GM12892 (cell line): Measurements from ENCODE around the gene FAM53A. TPM values are rescaled to one million over a fixed set of nuclear protein-coding genes. Genes with fewer than 3 reads are reported as not detected.

Experiments
- DNase-seq: peaks from one replicate; pipeline ENCODE4 v3.0.0; 2011; ENCODE audit not compliant: insufficient read length
- FAIRE-seq: peaks from 2 replicates; lab custom pipeline; 2011; peaks lifted over from hg19 to GRCh38; lab: Jason Lieb, UNC
- POLR2A ChIP-seq: IDR thresholded peaks from 2 replicates; pipeline ENCODE4 v1.6.1; 2011; ENCODE audit warnings: low read depth, low read length, control low read depth
- POLR2AphosphoS5 ChIP-seq: IDR thresholded peaks from 2 replicates; pipeline ENCODE4 v1.6.1; 2011; ENCODE audit warnings: low read depth, low read length, control low read depth
- TAF1 ChIP-seq: IDR thresholded peaks from 2 replicates; pipeline ENCODE4 v1.6.1; 2011; ENCODE audit warnings: low read depth, mild to moderate bottlenecking, control low read depth, low read length, borderline replicate concordance
- polyA plus RNA-seq: library from polyadenylated mRNA; unstranded; fragments of >200 nt; gene quantifications from one replicate; pipeline ENCODE4 v1.2.1, GENCODE V29; 2012; ENCODE audit warnings: missing spikeins, inconsistent platforms; ENCODE audit not compliant: missing spikeins

The FAM53A gene, protein sequence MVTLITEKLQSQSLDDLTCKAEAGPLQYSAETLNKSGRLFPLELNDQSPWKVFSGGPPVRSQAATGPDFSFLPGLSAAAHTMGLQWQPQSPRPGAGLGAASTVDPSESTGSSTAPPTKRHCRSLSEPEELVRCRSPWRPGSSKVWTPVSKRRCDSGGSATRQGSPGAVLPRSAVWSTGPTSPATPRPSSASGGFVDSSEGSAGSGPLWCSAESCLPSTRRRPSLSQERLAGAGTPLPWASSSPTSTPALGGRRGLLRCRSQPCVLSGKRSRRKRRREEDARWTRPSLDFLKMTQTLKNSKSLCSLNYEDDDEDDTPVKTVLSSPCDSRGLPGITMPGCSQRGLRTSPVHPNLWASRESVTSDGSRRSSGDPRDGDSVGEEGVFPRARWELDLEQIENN
- 0.53 TPM for polyA plus RNA-seq

GRCh38 chr4:1683736-1684505, at the start of gene FAM53A:
TSS of gene FAM53A (minus strand) at chr4:1684313. CDS start at chr4:1668741, 15,572 bp downstream.
- TF ChIP-seq TAF1 (no peak), POLR2A (no peak; the same call in 1 of the 2 replicates), POLR2AphosphoS5 (no peak)
- no peak for FAIRE-seq
- DNase-seq = peak; percentile 85

- no peak for FAIRE-seq
- no peak for DNase-seq
- TF ChIP-seq POLR2AphosphoS5 (no peak; the same call in 1 of the 2 replicates), TAF1 (no peak), POLR2A (no peak)
Measured at GRCh38 chr4:1732911-1733310, 48.8 kb upstream of the FAM53A start.

DNA sequence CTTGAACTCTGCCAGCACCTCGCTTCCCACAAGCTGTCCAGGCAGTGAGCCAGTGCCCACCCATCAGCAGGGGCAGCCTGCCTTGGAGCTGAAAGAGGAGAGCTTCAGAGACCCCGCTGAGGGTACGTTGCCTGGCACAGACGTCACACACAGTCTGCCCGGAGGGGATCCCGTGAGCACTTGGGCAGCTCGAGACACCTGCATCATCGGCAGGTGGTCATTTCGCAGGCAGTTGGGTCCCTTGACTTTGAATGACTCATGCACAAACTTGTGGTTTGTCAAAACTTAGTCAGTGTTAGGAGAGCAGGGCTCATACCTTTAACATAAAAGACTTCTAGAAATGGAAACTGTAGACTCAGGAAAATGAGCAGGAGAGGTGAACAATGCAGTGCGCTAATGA, 47.1 kb upstream of the FAM53A start:
- TF ChIP-seq POLR2AphosphoS5 (no peak), POLR2A (no peak), TAF1 (no peak)
- DNase-seq (no peak), FAIRE-seq (no peak)

DNA sequence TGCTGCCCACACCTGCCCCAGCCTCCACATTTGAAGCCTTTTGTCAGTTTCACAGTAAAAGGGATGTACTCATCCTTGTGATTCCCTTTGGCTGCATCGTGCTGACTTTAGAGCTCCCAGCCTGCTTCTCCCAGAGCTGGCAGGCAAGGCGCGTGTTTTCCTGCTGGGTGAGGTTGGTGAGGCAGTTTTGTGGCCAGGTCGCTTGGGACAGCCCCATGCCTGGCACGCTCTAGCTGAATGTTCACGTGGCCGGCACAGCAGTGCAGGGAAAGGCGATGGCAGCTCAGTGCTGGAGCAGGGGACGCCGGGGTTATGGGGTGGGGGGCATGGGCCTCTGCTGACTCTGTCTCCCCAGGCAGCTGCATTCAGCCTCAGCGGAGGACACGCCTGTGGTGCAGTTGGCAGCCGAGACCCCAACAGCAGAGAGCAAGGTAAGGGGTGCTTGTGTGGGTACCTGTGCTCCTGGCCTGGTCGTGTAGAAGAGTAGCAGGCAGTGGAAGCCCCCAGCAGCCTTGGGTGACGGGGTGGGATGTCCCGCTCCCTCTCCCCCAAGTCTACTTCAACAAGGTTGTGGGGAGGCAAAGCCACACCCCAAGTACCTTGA, 46.5 kb upstream of the FAM53A start:
- FAIRE-seq = no peak
- DNase-seq = no peak
- TF ChIP-seq POLR2AphosphoS5 (no peak), TAF1 (no peak), POLR2A (no peak)

DNA sequence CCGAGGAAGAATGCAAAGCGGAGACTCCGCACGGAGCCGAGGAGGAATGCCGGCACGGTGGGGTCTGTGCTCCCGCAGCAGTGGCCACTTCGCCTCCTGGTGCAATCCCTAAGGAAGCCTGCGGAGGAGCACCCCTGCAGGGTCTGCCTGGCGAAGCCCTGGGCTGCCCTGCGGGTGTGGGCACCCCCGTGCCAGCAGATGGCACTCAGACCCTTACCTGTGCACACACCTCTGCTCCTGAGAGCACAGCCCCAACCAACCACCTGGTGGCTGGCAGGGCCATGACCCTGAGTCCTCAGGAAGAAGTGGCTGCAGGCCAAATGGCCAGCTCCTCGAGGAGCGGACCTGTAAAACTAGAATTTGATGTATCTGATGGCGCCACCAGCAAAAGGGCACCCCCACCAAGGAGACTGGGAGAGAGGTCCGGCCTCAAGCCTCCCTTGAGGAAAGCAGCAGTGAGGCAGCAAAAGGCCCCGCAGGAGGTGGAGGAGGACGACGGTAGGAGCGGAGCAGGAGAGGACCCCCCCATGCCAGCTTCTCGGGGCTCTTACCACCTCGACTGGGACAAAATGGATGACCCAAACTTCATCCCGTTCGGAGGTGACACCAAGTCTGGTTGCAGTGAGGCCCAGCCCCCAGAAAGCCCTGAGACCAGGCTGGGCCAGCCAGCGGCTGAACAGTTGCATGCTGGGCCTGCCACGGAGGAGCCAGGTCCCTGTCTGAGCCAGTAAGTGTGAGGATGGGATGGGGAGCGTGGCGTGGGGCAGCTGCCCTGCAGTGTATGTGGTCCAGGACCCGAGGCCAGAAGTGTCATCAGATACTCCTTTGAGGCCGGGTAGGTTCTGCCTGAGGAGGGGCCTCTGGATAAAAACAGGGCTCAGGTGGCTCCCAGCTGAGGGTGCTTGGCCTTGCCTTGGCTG, 44.2 kb upstream of the FAM53A start:
- no peak for FAIRE-seq
- no peak for TF ChIP-seq POLR2AphosphoS5
- no peak for TF ChIP-seq TAF1
- TF ChIP-seq POLR2A = no peak
- DNase-seq = no peak

DNA sequence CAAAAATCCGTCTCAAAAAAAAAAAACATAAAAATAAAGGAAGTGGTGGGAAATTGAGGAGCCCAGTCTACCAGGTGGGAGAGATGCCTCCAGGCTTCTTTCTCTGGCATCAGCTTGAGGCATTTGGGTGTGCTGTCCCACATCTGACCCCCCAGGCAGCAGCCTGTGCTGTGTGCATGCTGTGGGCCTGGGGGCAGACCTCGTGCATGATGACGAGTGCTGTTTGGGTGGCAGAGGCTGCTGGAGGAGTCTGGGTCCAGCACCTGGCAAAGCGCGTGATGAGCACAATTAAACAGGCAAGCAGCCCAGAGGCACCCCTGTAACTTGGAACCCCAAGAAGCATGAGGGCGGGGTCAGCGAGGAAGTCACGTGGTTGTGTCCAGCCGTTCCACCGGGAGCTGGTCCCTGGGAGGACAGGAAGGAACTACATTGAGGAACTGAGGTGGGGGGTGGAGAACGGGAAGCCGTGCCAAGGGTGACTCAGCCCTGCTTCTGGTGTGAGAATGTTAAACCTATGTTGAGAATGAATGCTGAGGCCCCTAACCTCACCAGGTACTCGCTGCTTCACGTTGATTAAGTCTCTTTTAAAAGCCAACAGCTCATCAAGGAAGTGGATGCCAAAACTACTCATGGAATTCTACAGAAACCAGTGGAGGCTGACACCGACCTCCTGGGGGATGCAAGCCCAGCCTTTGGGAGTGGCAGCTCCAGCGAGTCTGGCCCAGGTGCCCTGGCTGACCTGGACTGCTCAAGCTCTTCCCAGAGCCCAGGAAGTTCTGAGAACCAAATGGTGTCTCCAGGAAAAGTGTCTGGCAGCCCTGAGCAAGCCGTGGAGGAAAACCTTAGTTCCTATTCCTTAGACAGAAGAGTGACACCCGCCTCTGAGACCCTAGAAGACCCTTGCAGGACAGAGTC, 43.3 kb upstream of the FAM53A start:
- DNase-seq (no peak), FAIRE-seq (no peak)
- TF ChIP-seq POLR2AphosphoS5 = no peak
- no peak for TF ChIP-seq POLR2A
- no peak for TF ChIP-seq TAF1

- peak; percentile 74 for DNase-seq
- no peak for TF ChIP-seq POLR2A
- no peak for TF ChIP-seq TAF1
- no peak for TF ChIP-seq POLR2AphosphoS5
- FAIRE-seq = peak; percentile 92
Measured at GRCh38 chr4:1726146-1726934, 42.2 kb upstream of the FAM53A start.

DNA sequence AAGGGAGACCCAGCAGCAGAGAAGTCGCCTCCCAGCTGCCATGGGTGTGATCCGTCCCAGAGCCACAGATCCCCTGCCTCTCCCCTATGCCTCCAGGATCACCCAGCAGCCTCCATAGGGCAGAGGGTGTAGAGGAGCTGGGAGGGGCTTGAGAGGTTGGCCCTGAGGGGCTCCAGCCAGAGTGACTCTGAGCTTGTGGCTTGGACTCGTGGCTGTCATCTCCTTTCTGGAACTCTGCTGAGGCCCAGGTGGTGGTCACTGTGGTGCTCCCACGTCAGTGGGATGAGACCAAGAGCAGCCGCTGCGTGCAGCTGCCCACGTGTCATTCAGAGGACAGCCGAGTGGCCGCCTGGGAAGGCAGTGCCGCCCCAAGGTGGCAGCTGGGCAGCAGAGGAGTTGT, 41.4 kb upstream of the FAM53A start:
- TF ChIP-seq TAF1 (no peak), POLR2AphosphoS5 (no peak), POLR2A (no peak)
- FAIRE-seq (no peak), DNase-seq (no peak)
